Heart left ventricle (tissue), 16 donors: ENCODE data around the gene GNB1L. TPM values are rescaled to one million over a fixed set of nuclear protein-coding genes. Genes with fewer than 3 reads are reported as not detected.

Experiments used
- ATAC-seq, 4 donors: fragments of 200-7000 bp; cut with Tn5 transposase; one replicate each; pipeline ENCODE4 v1.9.1; 2020 to 2022; ENCODE audit warnings: moderate library complexity in 4 of 4, mild to moderate bottlenecking in 3 of 4, moderate number of reproducible peaks in 1 of 4
- DNase-seq, 5 donors: peaks; one replicate each; pipeline ENCODE4 v3.0.0-alpha.2; 2020
- H3K27ac ChIP-seq, 12 donors: fragments of 200-600 bp; sonication (generic) in 4 of 12; one replicate each; pipeline versions ENCODE4 v1.5.0 to v1.8.0; 2016 to 2022; ENCODE audit warnings: mild to moderate bottlenecking in 2 of 12
- H3K27me3 ChIP-seq, 9 donors: fragments of 200-600 bp; sonication (generic) in 2 of 9; one replicate each; pipeline versions ENCODE4 v1.5.1 to v1.8.0; 2016 to 2022; ENCODE audit warnings: mild to moderate bottlenecking in 3 of 9
- H3K36me3 ChIP-seq, 9 donors: fragments of 200-600 bp; sonication (generic) in 2 of 9; one replicate each; pipeline versions ENCODE4 v1.5.0 to v1.8.0; 2018 to 2022; ENCODE audit warnings: mild to moderate bottlenecking in 2 of 9
- H3K4me1 ChIP-seq, 12 donors: fragments of 200-600 bp; sonication (generic) in 4 of 12; one replicate each; pipeline versions ENCODE4 v1.5.0 to v1.8.0; 2016 to 2022; ENCODE audit warnings: mild to moderate bottlenecking in 3 of 12
- H3K4me3 ChIP-seq, 12 donors: fragments of 200-600 bp; sonication (generic) in 4 of 12; one replicate each; pipeline versions ENCODE4 v1.5.0 to v1.8.0; 2017 to 2022; ENCODE audit warnings: mild to moderate bottlenecking in 9 of 12, moderate library complexity in 4 of 12
- H3K9me3 ChIP-seq, 12 donors: fragments of 200-600 bp; sonication (generic) in 4 of 12; one replicate each; pipeline versions ENCODE4 v1.5.0 to v1.8.0; 2016 to 2022; ENCODE audit warnings: mild to moderate bottlenecking in 1 of 12
- POLR2A ChIP-seq, 2 donors: fragments of 450-650 bp; IDR thresholded peaks; one replicate each; pipeline ENCODE4 v1.6.1; 2017; ENCODE audit warnings: antibody characterized with exemption in 2 of 2, mild to moderate bottlenecking in 2 of 2, moderate library complexity in 2 of 2
- WGBS, 4 donors: extraction: QIAGEN DNeasy Blood & Tissue Kit in 2 of 4; methylation state at CpG; one replicate each; pipeline versions ENCODE4 v1.1.5 to v1.1.7; 2013 to 2018; 5-methylcytosine and 5-hydroxymethylcytosine counted together
- intact Hi-C, 10 donors: fragments of 100-400 bp; cut with DNase I; formaldehyde crosslinking; loops; one replicate each; pipeline versions ENCODE4 v1.11.1 to v1.14.2; 2022
- polyA plus RNA-seq, 2 donors: library from polyadenylated mRNA; stranded (reverse); fragments of 200-250 nt; gene quantifications; one replicate each; pipeline ENCODE4 v1.2.3, GENCODE V29; 2013
- total RNA-seq, 9 donors: library from RNA; depleted of rRNA in 2 of 9; stranded (reverse); fragments of >200 nt in 2 of 9; fragmentation: NEBNext Ultra II Directional in 3 of 9; extraction: Animal tissue kit (Norgen Biotek cat#: 25700) in 3 of 9; gene quantifications; one replicate each; pipeline versions ENCODE4 v1.1.0 to v1.2.4, GENCODE V29; 2016 to 2023
- TF ChIP-seq, protein P1 (sequence below), 12 donors: fragments of 200-600 bp; sonication (generic) in 4 of 12; IDR thresholded peaks; one replicate each; pipeline versions ENCODE4 v1.5.0 to v1.8.0; 2018 to 2022; ENCODE audit warnings: antibody characterized with exemption in 12 of 12, mild to moderate bottlenecking in 5 of 12
- donor health status: ischemic (EF 13 %, LVEDD 7.1; RV severe dilation, severe dysfunction).
- donor health status: healthy with polysubstance abuse.
- donor health status: DM: no; HTN: yes; CAD: no.
- donor health status: DM: no; HTN: no; CAD: no.
- donor health status: ischemic (EF 25% LVEDD 6.9; RV normal size, moderate dysfunction).
- donor health status: ischemic (EF 25% LVEDD 5.7; RV mildly dilated, moderate dysfunction).
- donor health status: healthy.
- donor health status: DM: yes; HTN: yes; CAD: no.
- donor health status: ischemic (EF 35%, LVEDD 5.7; RV mildly dilated, moderate dysfunction).
- donor health status: nonischemic (EF 11% LVEDD 7.7; RV severe dilation, severe dysfunction).
- donor health status: DM: yes; HTN: yes; CAD: no.
- donor health status: PGD.
- donor health status: ischemic (EF 29% LVEDD 5.4; RV normal size, mild dysfunction).
- donor health status: nonischemic (EF 23%, LVEDD 6.1; RV moderate dilation, normal function).

GNB1L gene
- total and polyA plus RNA-seq, 11 donors, result 1.6 to 9.2 (median 2.4) TPM

DNA sequence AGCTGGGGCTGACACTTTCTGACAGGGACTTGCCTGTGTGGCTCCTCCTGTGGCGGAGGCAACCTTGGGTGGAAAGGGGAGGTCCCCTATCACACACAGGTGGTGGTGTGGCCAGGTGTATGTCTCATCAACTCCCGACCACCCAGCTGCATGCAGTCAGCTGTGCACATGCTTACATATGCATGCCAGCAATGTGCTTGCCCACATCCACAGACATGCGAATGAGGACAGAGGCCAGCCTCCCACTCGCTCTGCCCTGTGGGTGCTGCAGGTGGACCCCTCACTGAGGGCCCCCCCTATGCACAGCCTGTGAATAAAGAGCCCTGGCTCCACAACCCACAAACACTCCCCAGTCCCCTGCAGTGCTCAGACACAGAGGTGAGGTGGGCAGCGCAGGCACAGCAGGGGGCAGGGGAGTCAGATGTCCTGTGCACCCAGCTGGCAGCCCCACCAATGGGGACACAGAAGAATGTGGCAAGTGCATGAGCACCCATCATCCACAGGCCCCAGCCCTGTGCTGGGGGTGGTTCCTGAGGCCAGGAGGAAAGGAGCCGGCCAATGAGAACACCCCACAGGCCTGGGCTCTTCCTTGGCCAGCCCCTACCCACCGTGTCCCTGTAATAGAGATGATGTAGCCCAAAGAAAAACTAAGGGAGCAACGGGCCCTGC, 9.5 kb downstream of the GNB1L start:
- intact Hi-C loops, result no loop called here
- no peak for TF ChIP-seq POLR2A (IDR thresholded peaks at IDR 0.05)
- TF ChIP-seq, protein P1, sequence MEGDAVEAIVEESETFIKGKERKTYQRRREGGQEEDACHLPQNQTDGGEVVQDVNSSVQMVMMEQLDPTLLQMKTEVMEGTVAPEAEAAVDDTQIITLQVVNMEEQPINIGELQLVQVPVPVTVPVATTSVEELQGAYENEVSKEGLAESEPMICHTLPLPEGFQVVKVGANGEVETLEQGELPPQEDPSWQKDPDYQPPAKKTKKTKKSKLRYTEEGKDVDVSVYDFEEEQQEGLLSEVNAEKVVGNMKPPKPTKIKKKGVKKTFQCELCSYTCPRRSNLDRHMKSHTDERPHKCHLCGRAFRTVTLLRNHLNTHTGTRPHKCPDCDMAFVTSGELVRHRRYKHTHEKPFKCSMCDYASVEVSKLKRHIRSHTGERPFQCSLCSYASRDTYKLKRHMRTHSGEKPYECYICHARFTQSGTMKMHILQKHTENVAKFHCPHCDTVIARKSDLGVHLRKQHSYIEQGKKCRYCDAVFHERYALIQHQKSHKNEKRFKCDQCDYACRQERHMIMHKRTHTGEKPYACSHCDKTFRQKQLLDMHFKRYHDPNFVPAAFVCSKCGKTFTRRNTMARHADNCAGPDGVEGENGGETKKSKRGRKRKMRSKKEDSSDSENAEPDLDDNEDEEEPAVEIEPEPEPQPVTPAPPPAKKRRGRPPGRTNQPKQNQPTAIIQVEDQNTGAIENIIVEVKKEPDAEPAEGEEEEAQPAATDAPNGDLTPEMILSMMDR (IDR thresholded peaks at IDR 0.05), result no peak
- Histone ChIP-seq H3K4me1 (peaks cover 0 to 33% (median 18%) of the 10 kb centered on the region in 12 donors), H3K9me3 (peaks cover 0 to 4% (median 0%) of the 10 kb centered on the region in 12 donors), H3K27ac (peak overlapping the region in 4 of 12 donors; percentile 9 to 85 (median 37)), H3K27me3 (no peaks in the 10 kb centered on the region), H3K4me3 (peak overlapping the region in 1 of 12 donors; percentile 24), H3K36me3 (peaks cover 0 to 9% (median 2%) of the 10 kb centered on the region in 9 donors)
- DNase-seq (peak in 1 of 5 donors; percentile 22), ATAC-seq (no peak)
- 81 to 86% (median 85%) methylated on average over 8 of the region's 8 CpGs for WGBS, 4 donors

DNA sequence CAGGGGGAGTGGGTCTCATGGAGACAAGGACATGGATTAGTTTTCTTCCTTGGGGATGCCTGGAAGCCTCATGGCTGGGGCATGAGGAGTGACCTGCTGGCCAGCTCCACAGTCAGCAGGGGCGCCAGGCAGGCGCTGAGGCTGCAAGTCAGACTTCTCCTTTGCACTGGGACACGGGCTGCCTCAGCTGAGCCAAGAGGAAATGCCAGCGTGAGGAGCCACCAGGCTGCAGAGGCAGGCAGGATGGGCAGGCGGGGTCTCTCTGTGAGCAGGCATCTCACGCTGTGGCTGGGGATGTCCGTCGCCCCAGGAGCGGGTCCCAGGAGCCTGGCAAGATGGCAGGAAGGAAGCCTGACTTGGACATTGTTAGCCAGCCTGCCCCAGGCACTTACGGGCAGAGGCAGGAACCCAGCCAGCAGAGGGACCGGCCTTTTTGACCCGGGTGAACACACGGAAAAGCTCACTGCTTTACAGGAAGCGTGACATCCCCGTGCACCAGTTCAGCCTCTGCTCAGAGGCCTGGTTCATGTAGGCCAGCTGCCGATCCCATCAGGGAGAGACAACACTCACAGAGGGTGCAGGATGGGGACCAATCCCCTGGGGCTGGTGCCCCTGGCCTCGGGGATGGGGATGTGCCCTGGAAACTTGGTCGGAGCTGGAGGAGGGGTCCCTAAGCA, 10.2 kb downstream of the GNB1L start:
- Histone ChIP-seq H3K27me3 (no peaks in the 10 kb centered on the region), H3K4me1 (peaks cover 0 to 33% (median 18%) of the 10 kb centered on the region in 12 donors), H3K9me3 (peaks cover 0 to 4% (median 0%) of the 10 kb centered on the region in 12 donors), H3K4me3 (peak overlapping the region in 1 of 12 donors; percentile 24), H3K36me3 (peaks cover 0 to 2% (median 0%) of the 10 kb centered on the region in 9 donors), H3K27ac (peak overlapping the region in 7 of 12 donors; percentile 1 to 85 (median 19))
- TF ChIP-seq, protein P1 (IDR thresholded peaks at IDR 0.05), result peak in 1 of 12 donors; percentile 13
- peak in 1 of 2 donors; percentile 7 for TF ChIP-seq POLR2A (IDR thresholded peaks at IDR 0.05)
- intact Hi-C loops, result no loop called here
- DNase-seq, result peak; percentile 30 to 84 (median 64)
- peak in 3 of 4 donors; percentile 71 to 76 (median 74) for ATAC-seq
- 49 to 74% (median 57%) methylated on average over 8 to 18 of the region's 18 CpGs for WGBS, 4 donors

DNA sequence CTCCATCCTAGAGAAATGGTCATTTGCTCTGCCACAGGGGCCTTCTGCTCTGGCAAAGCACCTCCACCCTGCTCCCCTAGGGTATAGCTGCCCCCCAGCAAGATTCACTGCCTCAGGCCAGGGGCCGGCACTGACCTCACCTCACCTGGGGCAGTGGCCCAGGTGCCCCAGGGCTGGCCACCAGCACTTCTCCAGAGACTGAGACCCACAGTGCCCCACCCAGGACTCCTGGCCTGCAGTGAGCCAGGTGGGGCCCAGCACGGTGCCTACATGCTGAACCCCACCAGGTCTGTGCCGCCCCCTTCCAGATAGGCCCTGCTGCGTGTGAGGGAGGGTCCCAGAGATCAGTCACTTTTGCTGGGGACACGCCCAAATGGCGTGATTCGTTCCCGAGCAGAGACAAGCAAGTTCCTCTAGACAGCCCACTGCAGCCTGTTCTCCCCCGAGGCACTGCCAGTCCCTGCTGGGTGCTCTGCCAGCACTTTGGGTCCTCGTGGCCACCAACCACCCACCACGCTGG, 10.8 kb downstream of the GNB1L start:
- H3K4me3 ChIP-seq, result peak overlapping the region in 1 of 12 donors; percentile 24
- intact Hi-C loops, result no loop called here
- no peaks in the 10 kb centered on the region for H3K27me3 ChIP-seq
- H3K36me3 ChIP-seq, result peaks cover 0 to 2% (median 0%) of the 10 kb centered on the region in 9 donors
- peaks cover 0 to 4% (median 0%) of the 10 kb centered on the region in 12 donors for H3K9me3 ChIP-seq
- peaks cover 0 to 33% (median 18%) of the 10 kb centered on the region in 12 donors for H3K4me1 ChIP-seq
- no peak for TF ChIP-seq POLR2A (IDR thresholded peaks at IDR 0.05)
- TF ChIP-seq, protein P1 (IDR thresholded peaks at IDR 0.05), result no peak
- WGBS, 4 donors, result 45 to 90% (median 77%) methylated on average over 3 to 11 of the region's 11 CpGs
- peak overlapping the region in 7 of 12 donors; percentile 1 to 85 (median 19) for H3K27ac ChIP-seq
- peak in 3 of 4 donors; percentile 6 to 16 (median 8) for ATAC-seq
- peak in 1 of 5 donors; percentile 30 for DNase-seq
